Measurements from ENCODE around the gene SRSF3.
A peak's percentile ranks its signal among the peaks of the same experiment; 100 is the strongest.

The SRSF3 gene

GRCh38 chr6:36622901-36623546 is 28.9 kb downstream of the SRSF3 start:
- Histone ChIP-seq H3K4me3 (ENCODE audit: low read depth, low read length) (no peak overlapping the region), H3K9me3 (ENCODE audit: severe bottlenecking) (no peaks in the 10 kb centered on the region), H3K27me3 (ENCODE audit: insufficient read depth, low read depth, severe bottlenecking) (no peaks in the 10 kb centered on the region), H3K27ac (no peak overlapping the region), H3K36me3 (peaks cover 10% of the 10 kb centered on the region)
- no peak for TF ChIP-seq CTCF (IDR thresholded peaks at IDR 0.05; ENCODE audit: low read depth, low read length)
- DNase-seq, result no peak

- Histone ChIP-seq H3K36me3 (peaks cover 4% of the 10 kb centered on the region), H3K27ac (no peak overlapping the region), H3K4me3 (ENCODE audit: low read depth, low read length) (no peak overlapping the region), H3K9me3 (ENCODE audit: severe bottlenecking) (no peaks in the 10 kb centered on the region), H3K27me3 (ENCODE audit: insufficient read depth, low read depth, severe bottlenecking) (no peaks in the 10 kb centered on the region)
- peak; percentile 98 for TF ChIP-seq CTCF (IDR thresholded peaks at IDR 0.05; ENCODE audit: low read depth, low read length)
- DNase-seq, result peak; percentile 92
These were observed 29.6 kb downstream of the SRSF3 start for GRCh38 chr6:36623547-36624459.

GRCh38 chr6:36624461-36625157 is 30.4 kb downstream of the SRSF3 start:
- no peak for TF ChIP-seq CTCF (IDR thresholded peaks at IDR 0.05; ENCODE audit: low read depth, low read length)
- Histone ChIP-seq H3K36me3 (no peaks in the 10 kb centered on the region; the same call in 1 of the 2 replicates), H3K27me3 (ENCODE audit: insufficient read depth, low read depth, severe bottlenecking) (no peaks in the 10 kb centered on the region), H3K9me3 (ENCODE audit: severe bottlenecking) (no peaks in the 10 kb centered on the region), H3K27ac (no peak overlapping the region), H3K4me3 (ENCODE audit: low read depth, low read length) (no peak overlapping the region)
- DNase-seq, result no peak

- no peak for TF ChIP-seq CTCF (IDR thresholded peaks at IDR 0.05; ENCODE audit: low read depth, low read length)
- no peak for DNase-seq
- no peaks in the 10 kb centered on the region for H3K9me3 ChIP-seq (ENCODE audit: severe bottlenecking)
- H3K36me3 ChIP-seq, result no peaks in the 10 kb centered on the region
- no peak overlapping the region for H3K4me3 ChIP-seq (ENCODE audit: low read depth, low read length)
- H3K27ac ChIP-seq, result no peak overlapping the region
- H3K27me3 ChIP-seq (ENCODE audit: insufficient read depth, low read depth, severe bottlenecking), result no peaks in the 10 kb centered on the region
These were observed 31.2 kb downstream of the SRSF3 start for GRCh38 chr6:36625158-36625919.

- H3K36me3 ChIP-seq, result no peaks in the 10 kb centered on the region
- H3K27ac ChIP-seq, result no peak overlapping the region
- no peak overlapping the region for H3K4me3 ChIP-seq (ENCODE audit: low read depth, low read length)
- no peak for DNase-seq
- no peak for TF ChIP-seq CTCF (IDR thresholded peaks at IDR 0.05; ENCODE audit: low read depth, low read length)
- H3K27me3 ChIP-seq (ENCODE audit: insufficient read depth, low read depth, severe bottlenecking), result no peaks in the 10 kb centered on the region
- H3K9me3 ChIP-seq (ENCODE audit: severe bottlenecking), result no peaks in the 10 kb centered on the region
These were observed 32.5 kb downstream of the SRSF3 start for GRCh38 chr6:36626636-36627035.

Data from WERI-Rb-1 (cell line).